H1 (cell line): ENCODE results near the gene ZSCAN25. TPM values are rescaled to one million over a fixed set of nuclear protein-coding genes. Genes with fewer than 3 reads are reported as not detected.

Experiments
- CTCF ChIA-PET: fragments of 300-600 bp; sonication (Branson Sonifier 250); formaldehyde crosslinking; loops from one replicate; lab custom pipeline; 2021; ENCODE audit not compliant: partially characterized antibody; lab: Charles Lee
- POLR2A ChIA-PET: fragments of 300-600 bp; sonication (Branson Sonifier 250); formaldehyde crosslinking; loops from one replicate; lab custom pipeline; 2021; ENCODE audit warnings: inconsistent platforms; ENCODE audit not compliant: partially characterized antibody; lab: Charles Lee
- DNase-seq, 2 experiments: peaks; one replicate each; pipeline versions ENCODE4 v3.0.0 to v3.0.0-alpha.2; 2010 to 2022; ENCODE audit warnings: low spot score in 2 of 2, low read depth in 1 of 2, mixed read lengths in 1 of 2
- FAIRE-seq: peaks from 2 replicates; lab custom pipeline; 2011; peaks lifted over from hg19 to GRCh38; lab: Jason Lieb, UNC
- H2AFZ ChIP-seq: 2 replicates; pipeline ENCODE4 v1.8.1; 2012; ENCODE audit warnings: low read length, inconsistent platforms
- H2AK5ac ChIP-seq: 2 replicates; pipeline ENCODE4 v1.6.1; 2013; ENCODE audit warnings: low read depth, low read length
- H2BK120ac ChIP-seq: replicated peaks from 2 replicates; pipeline ENCODE3; 2013; ENCODE audit warnings: low read depth, low read length, inconsistent platforms
- H2BK12ac ChIP-seq: 2 replicates; pipeline ENCODE4 v1.6.1; 2013; ENCODE audit warnings: low read depth, low read length
- H2BK15ac ChIP-seq: 2 replicates; pipeline ENCODE4 v1.6.1; 2013; ENCODE audit warnings: low read length
- H2BK20ac ChIP-seq: 2 replicates; pipeline ENCODE4 v1.6.1; 2013; ENCODE audit warnings: low read length
- H2BK5ac ChIP-seq: 2 replicates; pipeline ENCODE4 v1.6.1; 2013; ENCODE audit warnings: low read depth, low read length
- H3K14ac ChIP-seq: 2 replicates; pipeline ENCODE4 v1.6.1; 2013; ENCODE audit warnings: inconsistent platforms; ENCODE audit not compliant: insufficient read length
- H3K18ac ChIP-seq: 2 replicates; pipeline ENCODE4 v1.6.1; 2013; ENCODE audit warnings: low read length; ENCODE audit errors: extremely low read depth
- H3K23ac ChIP-seq: 2 replicates; pipeline ENCODE4 v1.6.1; 2013; ENCODE audit warnings: inconsistent platforms; ENCODE audit not compliant: insufficient read length
- H3K23me2 ChIP-seq: 2 replicates; pipeline ENCODE4 v1.6.1; 2013; ENCODE audit warnings: low read depth, low read length
- H3K27ac ChIP-seq: 2 replicates; pipeline ENCODE4 v1.6.1; 2011; ENCODE audit warnings: low read depth, low read length, inconsistent platforms
- H3K27me3 ChIP-seq, 4 experiments: replicated peaks in 1 of 4; 1 replicate in 1 of 4; 2 replicates in 3 of 4; pipeline versions ENCODE4 v1.6.1 to v1.8.1; 2011 to 2013; ENCODE audit warnings: low read length in 3 of 4, mild to moderate bottlenecking in 3 of 4, inconsistent platforms in 2 of 4, mixed read lengths in 2 of 4, moderate library complexity in 1 of 4; ENCODE audit not compliant: control insufficient read depth in 3 of 4, insufficient read depth in 3 of 4; ENCODE audit errors: extremely low read depth in 1 of 4
- H3K36me3 ChIP-seq, 4 experiments: 2 replicates each; pipeline versions ENCODE4 v1.6.1 to v1.8.1; 2011 to 2013; ENCODE audit warnings: mild to moderate bottlenecking in 4 of 4, low read length in 3 of 4, moderate library complexity in 2 of 4, control low read depth in 1 of 4, inconsistent platforms in 1 of 4; ENCODE audit not compliant: insufficient read depth in 4 of 4, control insufficient read depth in 2 of 4
- H3K4ac ChIP-seq: replicated peaks from 2 replicates; pipeline ENCODE3; 2013; ENCODE audit warnings: low read length, low read depth, mixed read lengths, inconsistent platforms; ENCODE audit not compliant: insufficient read length
- H3K4me1 ChIP-seq, 4 experiments: replicated peaks in 1 of 4; 1 replicate in 1 of 4; 2 replicates in 3 of 4; pipeline versions ENCODE4 v1.6.1 to v1.8.1; 2011 to 2013; ENCODE audit warnings: low read length in 3 of 4, inconsistent platforms in 2 of 4, mixed read lengths in 1 of 4; ENCODE audit not compliant: insufficient read depth in 4 of 4, control insufficient read depth in 3 of 4
- H3K4me2 ChIP-seq, 2 experiments: 2 replicates each; pipeline versions ENCODE4 v1.6.1 to v1.8.1; 2011 to 2013; ENCODE audit warnings: low read depth in 2 of 2, low read length in 2 of 2, control low read depth in 1 of 2, inconsistent platforms in 1 of 2, mild to moderate bottlenecking in 1 of 2; ENCODE audit not compliant: insufficient read depth in 1 of 2
- H3K4me3 ChIP-seq, 4 experiments: fragments of 200-600, 300-600 bp in 1 of 4; sonication (generic), shearing (Covaris generic), sonication (Bioruptor Twin) in 1 of 4; 2 replicates each; pipeline versions ENCODE4 v1.5.1 to v1.8.1; 2011 to 2016; ENCODE audit warnings: low read length in 4 of 4, low read depth in 3 of 4, control low read depth in 2 of 4, inconsistent platforms in 2 of 4, mild to moderate bottlenecking in 2 of 4, mixed read lengths in 1 of 4, moderate library complexity in 1 of 4; ENCODE audit not compliant: insufficient read depth in 2 of 4; ENCODE audit errors: extremely low read depth in 1 of 4
- H3K56ac ChIP-seq: replicated peaks from 2 replicates; pipeline ENCODE3; 2013; ENCODE audit warnings: low read depth, mild to moderate bottlenecking, mixed read lengths, low read length, inconsistent platforms; ENCODE audit not compliant: insufficient read length
- H3K79me1 ChIP-seq: 2 replicates; pipeline ENCODE4 v1.6.1; 2013; ENCODE audit warnings: low read depth, low read length, control low read depth
- H3K79me2 ChIP-seq, 2 experiments: 2 replicates each; pipeline versions ENCODE4 v1.6.1 to v1.8.1; 2012 to 2013; ENCODE audit warnings: low read length in 2 of 2, mild to moderate bottlenecking in 2 of 2, inconsistent platforms in 1 of 2; ENCODE audit not compliant: insufficient read depth in 2 of 2, control insufficient read depth in 1 of 2
- H3K9ac ChIP-seq, 4 experiments: replicated peaks in 1 of 4; 1 replicate in 1 of 4; 2 replicates in 3 of 4; pipeline versions ENCODE4 v1.6.1 to v1.8.1; 2011 to 2013; ENCODE audit warnings: low read depth in 3 of 4, low read length in 3 of 4, control low read depth in 2 of 4, mild to moderate bottlenecking in 2 of 4, moderate library complexity in 2 of 4, inconsistent platforms in 1 of 4; ENCODE audit errors: extremely low read depth in 1 of 4
- H3K9me3 ChIP-seq, 2 experiments: 2 replicates each; pipeline versions ENCODE4 v1.6.1 to v1.8.1; 2012 to 2013; ENCODE audit warnings: mild to moderate bottlenecking in 2 of 2, moderate library complexity in 2 of 2, control low read depth in 1 of 2, inconsistent platforms in 1 of 2, low read depth in 1 of 2, low read length in 1 of 2, mixed read lengths in 1 of 2; ENCODE audit not compliant: insufficient read depth in 2 of 2
- H4K20me1 ChIP-seq, 2 experiments: replicated peaks in 1 of 2; 2 replicates each; pipeline versions ENCODE3 to v1.8.1; 2011 to 2013; ENCODE audit warnings: inconsistent platforms in 2 of 2, low read length in 2 of 2, mild to moderate bottlenecking in 1 of 2; ENCODE audit not compliant: insufficient read depth in 2 of 2, control insufficient read depth in 1 of 2
- H4K5ac ChIP-seq: 2 replicates; pipeline ENCODE4 v1.6.1; 2013; ENCODE audit warnings: low read length, low read depth, mixed read lengths, inconsistent platforms; ENCODE audit not compliant: insufficient read length
- H4K8ac ChIP-seq: 2 replicates; pipeline ENCODE4 v1.8.0; 2013; ENCODE audit warnings: mild to moderate bottlenecking, moderate library complexity, low read length, inconsistent platforms; ENCODE audit not compliant: insufficient read depth; ENCODE audit errors: extremely low read depth
- H4K91ac ChIP-seq: replicated peaks from 2 replicates; pipeline ENCODE3; 2013; ENCODE audit warnings: low read length, mixed read lengths, inconsistent platforms; ENCODE audit not compliant: insufficient read length
- BCL11A ChIP-seq, 2 experiments: IDR thresholded peaks; one replicate each; pipeline ENCODE4 v1.6.1; 2011; ENCODE audit warnings: low read depth in 2 of 2, low read length in 2 of 2, mild to moderate bottlenecking in 2 of 2
- CREB1 ChIP-seq: IDR thresholded peaks from 2 replicates; pipeline ENCODE4 v1.6.1; 2012; ENCODE audit warnings: inconsistent platforms
- HDAC2 ChIP-seq, 2 experiments: fragments of 300-600 bp in 1 of 2; sonication (generic) in 1 of 2; IDR thresholded peaks; 2 replicates each; pipeline ENCODE4 v1.6.1; 2011 to 2012; ENCODE audit warnings: low read depth in 2 of 2, low read length in 2 of 2, mild to moderate bottlenecking in 2 of 2, moderate library complexity in 2 of 2, borderline replicate concordance in 1 of 2, inconsistent platforms in 1 of 2
- JUN ChIP-seq: IDR thresholded peaks from 2 replicates; pipeline ENCODE4 v1.6.1; 2011; ENCODE audit warnings: low read depth, mild to moderate bottlenecking, improper control_type of control experiment, low read length
- JUND ChIP-seq: IDR thresholded peaks from 2 replicates; pipeline ENCODE4 v1.6.1; 2011; ENCODE audit warnings: mild to moderate bottlenecking, improper control_type of control experiment, low read length
- NRF1 ChIP-seq: IDR thresholded peaks from 2 replicates; pipeline ENCODE4 v1.6.1; 2011; ENCODE audit warnings: mild to moderate bottlenecking, low read depth, low read length, improper control_type of control experiment
- PHF8 ChIP-seq: fragments of 200-600 bp; sonication (generic); conservative IDR thresholded peaks from 2 replicates; pipeline ENCODE4 v1.7.1; 2012; ENCODE audit warnings: low read depth, mild to moderate bottlenecking, inconsistent platforms, low read length, moderate library complexity
- POLR2AphosphoS5 ChIP-seq: IDR thresholded peaks from 2 replicates; pipeline ENCODE4 v1.6.1; 2011; ENCODE audit warnings: low read depth, low read length
- RBBP5 ChIP-seq: IDR thresholded peaks from 2 replicates; pipeline ENCODE4 v1.7.1; 2012; ENCODE audit warnings: low read depth, mild to moderate bottlenecking, inconsistent platforms, low read length, moderate library complexity, borderline replicate concordance
- RXRA ChIP-seq: IDR thresholded peaks from 2 replicates; pipeline ENCODE4 v1.6.1; 2011; ENCODE audit warnings: low read depth, mild to moderate bottlenecking, low read length, moderate library complexity; ENCODE audit not compliant: insufficient read depth
- SIX5 ChIP-seq: IDR thresholded peaks from 2 replicates; pipeline ENCODE4 v1.6.1; 2011; ENCODE audit warnings: mild to moderate bottlenecking, low read depth, low read length
- WGBS, 2 experiments: shearing (Covaris generic) in 1 of 2; methylation state at CpG; one replicate each; pipeline versions ENCODE4 v1.1.6 to v1.1.7; 2013 to 2015; ENCODE audit warnings: low lambda C conversion rate in 2 of 2, mixed read lengths in 2 of 2, inconsistent platforms in 1 of 2, low coverage in 1 of 2, missing lambda C conversion rate in 1 of 2; ENCODE audit not compliant: insufficient replicate concordance in 2 of 2, insufficient coverage in 1 of 2, insufficient read length in 1 of 2; ENCODE audit errors: extremely low coverage in 1 of 2, missing lambda C conversion rate in 1 of 2; 5-methylcytosine and 5-hydroxymethylcytosine counted together
- polyA plus RNA-seq, 7 experiments: library from polyadenylated mRNA; depleted of rRNA in 3 of 7; stranded (reverse) in 5 of 7; unstranded in 2 of 7; fragments of >200 nt in 5 of 7; fragments of 200-250 nt in 2 of 7; gene quantifications; 1 replicate in 5 of 7; 2 replicates in 1 of 7; 4 replicates in 1 of 7; pipeline versions ENCODE4 v1.2.1 to v1.2.3, GENCODE V29; 2011 to 2013; ENCODE audit warnings: missing spikeins in 2 of 7, mixed read lengths in 2 of 7
- total RNA-seq: library from RNA; stranded (reverse); fragmentation: NEBNext Ultra II Directional; extraction: Animal tissue kit (Norgen Biotek cat#: 25700); gene quantifications from 2 replicates; pipeline ENCODE4 v1.2.1, GENCODE V29; 2021

The ZSCAN25 gene
- total and polyA plus RNA-seq, 2 of the 8 experiments (the other 6 are each of a cell fraction or from before 2014, with no cell fraction given), result 10.1 to 18.6 TPM

DNA sequence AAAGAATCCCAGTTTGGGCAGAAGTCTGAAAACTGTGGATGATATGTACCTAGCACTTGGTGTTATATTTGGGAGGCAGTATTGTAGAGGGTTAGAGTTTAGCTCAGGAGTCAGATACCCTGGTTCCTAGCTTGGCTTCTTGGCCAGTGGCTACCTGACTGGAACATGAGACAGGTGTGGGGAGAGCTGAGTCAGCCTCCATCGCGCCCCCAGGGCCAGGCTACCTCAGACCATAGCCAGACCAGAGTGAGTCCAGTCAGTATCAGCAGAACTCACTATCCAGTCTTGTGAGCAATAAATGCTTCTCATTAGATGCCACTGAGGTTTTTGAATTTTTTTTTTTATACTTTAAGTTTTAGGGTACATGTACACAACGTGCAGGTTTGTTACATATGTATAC, 37.0 kb downstream of the ZSCAN25 start:
- Histone ChIP-seq H3K4ac (no peak overlapping the region), H3K18ac (no peak overlapping the region), H3K4me2 (no peak overlapping the region), H2BK5ac (no peak overlapping the region), H4K20me1 (no peaks in the 10 kb centered on the region), H4K91ac (no peak overlapping the region), H2BK15ac (no peak overlapping the region), H3K79me2 (no peaks in the 10 kb centered on the region), H3K27me3 (no peaks in the 10 kb centered on the region), H3K4me3 (no peak overlapping the region), H2AK5ac (no peak overlapping the region), H3K23me2 (no peaks in the 10 kb centered on the region), H4K5ac (no peak overlapping the region), H3K56ac (no peak overlapping the region), H3K9ac (no peak overlapping the region), H2BK12ac (no peak overlapping the region), H4K8ac (no peak overlapping the region), H2BK20ac (no peak overlapping the region), H3K9me3 (no peaks in the 10 kb centered on the region), H3K4me1 (no peaks in the 10 kb centered on the region), H3K36me3 (no peaks in the 10 kb centered on the region; a peak in 1 of 8 replicates), H3K27ac (no peak overlapping the region), H2BK120ac (no peak overlapping the region), H3K14ac (no peak overlapping the region), H3K79me1 (no peaks in the 10 kb centered on the region), H3K23ac (no peak overlapping the region), H2AFZ (no peak overlapping the region)
- DNase-seq, result no peak
- TF ChIP-seq JUND (no peak), BCL11A (IDR thresholded peaks at IDR 0.05; ENCODE audit: low read depth in 2 of 2, low read length in 2 of 2) (no peak), POLR2AphosphoS5 (no peak), SIX5 (no peak), NRF1 (no peak), JUN (no peak), CREB1 (no peak), HDAC2 (IDR thresholded peaks at IDR 0.05; ENCODE audit: borderline replicate concordance in 1 of 2, low read depth in 2 of 2, low read length in 2 of 2) (no peak), PHF8 (no peak), RXRA (no peak), RBBP5 (no peak)
- no peak for FAIRE-seq
- WGBS, 2 experiments, result 93% methylated on average over 2 of the region's 3 CpGs; no CpG with 5 or more reads in 1 of the 2 experiments
- POLR2A ChIA-PET, result no interaction called here
- CTCF ChIA-PET, result no interaction called here
